ENCODE measurements around the gene ADAMTSL1. TPM values are rescaled to one million over a fixed set of nuclear protein-coding genes. Genes with fewer than 3 reads are reported as not detected.

The ADAMTSL1 gene
- total and polyA plus RNA-seq, 9 of the 15 experiments (the other 6 are each of a cell fraction or from before 2014, with no cell fraction given): 0.01 TPM; not detected in 8

DNA sequence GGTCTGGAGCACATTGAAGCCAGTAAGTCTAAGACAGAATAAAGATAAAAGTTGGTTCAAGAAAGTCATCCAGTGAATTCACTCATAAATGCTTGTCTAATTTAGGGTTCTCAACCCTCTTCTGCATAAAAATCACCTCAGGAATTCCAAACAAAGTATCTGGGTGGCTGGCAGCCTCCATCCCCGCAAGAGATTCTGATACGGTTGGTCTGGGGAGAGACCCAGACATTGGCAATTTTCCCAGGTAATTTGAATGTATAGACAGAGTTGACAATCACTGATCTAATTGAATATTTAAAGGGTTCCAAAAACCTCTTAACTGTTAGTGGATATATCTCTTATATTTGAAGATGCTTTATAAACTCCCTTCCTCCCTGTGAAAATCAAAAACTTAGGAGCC, 14.9 kb downstream of the ADAMTSL1 start:
- in situ Hi-C loops (cut with MboI): no loop called here
- no peak overlapping the region for H3K4me3 ChIP-seq
- CTCF ChIA-PET (ENCODE audit: low intra/inter-chr PET ratio): no interaction called here
- FAIRE-seq (no peak), DNase-seq (ENCODE audit: extremely low read depth in 1 of 4, low spot score in 3 of 4) (no peak), ATAC-seq (no peak)
- H3K4me2 ChIP-seq (ENCODE audit: insufficient read depth, low read length): no peak overlapping the region
- H3K27me3 ChIP-seq (ENCODE audit: control insufficient read depth in 2 of 2, insufficient read depth in 2 of 2, low read length in 2 of 2): no peaks in the 10 kb centered on the region
- H3K36me3 ChIP-seq (ENCODE audit: control insufficient read depth, insufficient read depth, low read length): no peaks in the 10 kb centered on the region
- H3K79me2 ChIP-seq (ENCODE audit: control insufficient read depth, insufficient read depth, low read length): no peaks in the 10 kb centered on the region
- intact Hi-C loops (cut with micrococcal nuclease): no loop called here
- no peaks in the 10 kb centered on the region for H3K4me1 ChIP-seq (replicated peaks in 1 of 2; ENCODE audit: control insufficient read depth in 2 of 2, insufficient read depth in 2 of 2, low read length in 2 of 2)
- no TSS peak for BruUV-seq (replicated peaks)
- no peak overlapping the region for H3K27ac ChIP-seq (ENCODE audit: extremely low read depth, low read depth, low read length)
- 4% methylated on average over 2 of the region's 2 CpGs for WGBS (ENCODE audit: insufficient coverage, low coverage, missing lambda C conversion rate)
- H3K9me1 ChIP-seq (ENCODE audit: control insufficient read depth, insufficient read depth, low read length): no peaks in the 10 kb centered on the region
- POLR2A ChIA-PET: no interaction called here
- no peaks in the 10 kb centered on the region for H3K9me3 ChIP-seq (replicated peaks; ENCODE audit: control insufficient read depth, insufficient read depth, low read depth, low read length)
- no peak overlapping the region for H3K9ac ChIP-seq (ENCODE audit: insufficient read depth in 1 of 2, low read depth in 2 of 2, low read length in 2 of 2)
- H4K20me1 ChIP-seq (replicated peaks; ENCODE audit: control insufficient read depth, insufficient read depth, low read length): no peaks in the 10 kb centered on the region
- no peak for TF ChIP-seq PTBP1 (IDR thresholded peaks at IDR 0.05; ENCODE audit: low read depth, low read length)
- no peak for TF ChIP-seq CREM (IDR thresholded peaks at IDR 0.05; ENCODE audit: low read depth)
- TF ChIP-seq POLR2AphosphoS5 (IDR thresholded peaks at IDR 0.05; ENCODE audit: control insufficient read depth, insufficient read depth, low read depth, low read length): no peak
- H2AFZ ChIP-seq (ENCODE audit: low read depth, low read length): no peak overlapping the region

DNA sequence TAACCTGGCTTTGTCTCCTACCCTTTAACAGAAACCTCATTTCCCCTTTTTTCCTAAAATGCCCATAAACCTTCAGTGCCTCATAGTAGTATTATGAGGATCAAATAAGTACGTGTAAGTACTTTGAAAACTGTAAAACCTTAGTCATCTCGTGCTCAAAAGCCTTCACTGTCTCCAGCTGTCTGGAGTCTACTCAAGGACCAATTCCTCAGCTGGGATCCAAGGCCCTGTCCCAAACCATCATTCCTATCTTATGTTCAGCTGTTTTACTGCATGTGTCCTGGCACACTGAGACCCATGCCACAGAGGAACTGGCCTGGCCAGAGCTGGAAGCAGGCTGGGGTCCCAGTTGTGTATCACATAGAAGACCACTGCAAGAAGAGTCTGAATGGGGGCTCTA, 15.9 kb downstream of the ADAMTSL1 start:
- Histone ChIP-seq H3K27ac (ENCODE audit: extremely low read depth, low read depth, low read length) (no peak overlapping the region), H3K79me2 (ENCODE audit: control insufficient read depth, insufficient read depth, low read length) (no peaks in the 10 kb centered on the region), H3K27me3 (ENCODE audit: control insufficient read depth in 2 of 2, insufficient read depth in 2 of 2, low read length in 2 of 2) (no peaks in the 10 kb centered on the region), H3K4me1 (replicated peaks in 1 of 2; ENCODE audit: control insufficient read depth in 2 of 2, insufficient read depth in 2 of 2, low read length in 2 of 2) (no peaks in the 10 kb centered on the region), H3K4me2 (ENCODE audit: insufficient read depth, low read length) (no peak overlapping the region), H2AFZ (ENCODE audit: low read depth, low read length) (no peak overlapping the region), H3K9ac (ENCODE audit: insufficient read depth in 1 of 2, low read depth in 2 of 2, low read length in 2 of 2) (no peak overlapping the region), H3K9me1 (ENCODE audit: control insufficient read depth, insufficient read depth, low read length) (no peaks in the 10 kb centered on the region), H3K9me3 (replicated peaks; ENCODE audit: control insufficient read depth, insufficient read depth, low read depth, low read length) (no peaks in the 10 kb centered on the region), H3K36me3 (ENCODE audit: control insufficient read depth, insufficient read depth, low read length) (no peaks in the 10 kb centered on the region), H4K20me1 (replicated peaks; ENCODE audit: control insufficient read depth, insufficient read depth, low read length) (no peaks in the 10 kb centered on the region), H3K4me3 (no peak overlapping the region)
- 0% methylated on average over 2 of the region's 2 CpGs for WGBS (ENCODE audit: insufficient coverage, low coverage, missing lambda C conversion rate)
- no TSS peak for BruUV-seq (replicated peaks)
- no peak for ATAC-seq
- ChIA-PET POLR2A (no interaction called here), CTCF (ENCODE audit: low intra/inter-chr PET ratio) (no interaction called here)
- DNase-seq (ENCODE audit: extremely low read depth in 1 of 4, low spot score in 3 of 4): no peak
- FAIRE-seq: no peak
- intact Hi-C loops (cut with micrococcal nuclease): no loop called here
- in situ Hi-C loops (cut with MboI): no loop called here
- no peak for TF ChIP-seq HLTF (IDR thresholded peaks at IDR 0.05)
- no peak for TF ChIP-seq SRSF1 (IDR thresholded peaks at IDR 0.05; ENCODE audit: low read depth, low read length)
- TF ChIP-seq ZNF184 (CRISPR knock-in tag; IDR thresholded peaks at IDR 0.05): no peak
- no peak for TF ChIP-seq CCNT2 (IDR thresholded peaks at IDR 0.05; ENCODE audit: borderline replicate concordance, extremely low read depth, insufficient read length, low read depth, low read length)
- no peak for TF ChIP-seq TGIF2 (CRISPR knock-in tag; IDR thresholded peaks at IDR 0.05)
- no peak for TF ChIP-seq POLR3A (IDR thresholded peaks at IDR 0.05; ENCODE audit: borderline replicate concordance, extremely low read depth, insufficient read depth, insufficient read length)
- no peak for TF ChIP-seq RAD21 (CRISPR knock-in tag; conservative IDR thresholded peaks at IDR 0.05 in 1 of 2, IDR thresholded peaks at IDR 0.05 in 1 of 2)
- TF ChIP-seq KHSRP (IDR thresholded peaks at IDR 0.05): no peak
- no peak for TF ChIP-seq NR2C1 (IDR thresholded peaks at IDR 0.05)
- TF ChIP-seq NR2C1 (tag; IDR thresholded peaks at IDR 0.05): no peak
- TF ChIP-seq, protein P1, sequence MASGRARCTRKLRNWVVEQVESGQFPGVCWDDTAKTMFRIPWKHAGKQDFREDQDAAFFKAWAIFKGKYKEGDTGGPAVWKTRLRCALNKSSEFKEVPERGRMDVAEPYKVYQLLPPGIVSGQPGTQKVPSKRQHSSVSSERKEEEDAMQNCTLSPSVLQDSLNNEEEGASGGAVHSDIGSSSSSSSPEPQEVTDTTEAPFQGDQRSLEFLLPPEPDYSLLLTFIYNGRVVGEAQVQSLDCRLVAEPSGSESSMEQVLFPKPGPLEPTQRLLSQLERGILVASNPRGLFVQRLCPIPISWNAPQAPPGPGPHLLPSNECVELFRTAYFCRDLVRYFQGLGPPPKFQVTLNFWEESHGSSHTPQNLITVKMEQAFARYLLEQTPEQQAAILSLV (tag; IDR thresholded peaks at IDR 0.05): no peak
- no peak for TF ChIP-seq POLR2B (IDR thresholded peaks at IDR 0.05; ENCODE audit: low read depth, partially characterized antibody)
- TF ChIP-seq HDAC3 (IDR thresholded peaks at IDR 0.05; ENCODE audit: borderline replicate concordance, partially characterized antibody): no peak
- TF ChIP-seq SNIP1 (IDR thresholded peaks at IDR 0.05; ENCODE audit: low read depth): no peak
- TF ChIP-seq, protein P2, sequence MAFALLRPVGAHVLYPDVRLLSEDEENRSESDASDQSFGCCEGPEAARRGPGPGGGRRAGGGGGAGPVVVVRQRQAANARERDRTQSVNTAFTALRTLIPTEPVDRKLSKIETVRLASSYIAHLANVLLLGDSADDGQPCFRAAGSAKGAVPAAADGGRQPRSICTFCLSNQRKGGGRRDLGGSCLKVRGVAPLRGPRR (CRISPR knock-in tag; IDR thresholded peaks at IDR 0.05): no peak

All from K562 (cell line).